NCI-H82 (cell line): Measurements from ENCODE around the gene TOPBP1.
"Not testable (repeated sequence)": the region's sequence is repeated elsewhere in the genome, so short reads cannot be mapped to it uniquely, and the experiment has no call there.

Source experiments
- DNase-seq: peaks from one replicate; lab custom pipeline; 2025; lab: John Stamatoyannopoulos, UW

The TOPBP1 gene

GRCh38 chr3:133661454-133662277 is at the start of gene TOPBP1:
TSS of gene TOPBP1 (minus strand) at chr3:133661941. CDS start at chr3:133661127, 814 bp downstream.
- peak; percentile 93 for DNase-seq

DNA sequence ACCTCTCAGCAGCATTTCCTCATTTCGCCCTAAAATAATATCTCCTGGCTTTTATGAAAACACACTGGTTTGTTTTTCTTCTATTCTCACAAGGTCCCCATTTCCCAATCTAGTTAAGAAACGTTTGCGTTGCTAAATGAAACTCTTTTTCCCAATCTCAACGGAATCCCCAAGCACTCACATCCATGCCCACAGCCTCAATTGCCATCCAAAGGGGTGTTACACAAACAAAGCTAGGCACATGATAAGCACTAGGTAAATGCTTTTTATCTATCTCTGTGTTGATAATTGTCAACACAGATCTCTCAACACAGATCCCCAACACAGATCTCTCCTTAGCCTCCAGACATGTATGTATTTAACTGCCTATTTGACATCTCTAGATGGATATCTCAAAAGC is 49.3 kb upstream of the TOPBP1 start:
- DNase-seq = no peak

- DNase-seq = no peak
These were observed 47.5 kb upstream of the TOPBP1 start for GRCh38 chr3:133709139-133709750.

GRCh38 chr3:133706033-133706432 is 44.3 kb upstream of the TOPBP1 start:
- DNase-seq = no peak

GRCh38 chr3:133703915-133704314 is 42.2 kb upstream of the TOPBP1 start:
- DNase-seq = no peak

- DNase-seq = no peak
These were observed 40.0 kb upstream of the TOPBP1 start for GRCh38 chr3:133701435-133702358.

DNA sequence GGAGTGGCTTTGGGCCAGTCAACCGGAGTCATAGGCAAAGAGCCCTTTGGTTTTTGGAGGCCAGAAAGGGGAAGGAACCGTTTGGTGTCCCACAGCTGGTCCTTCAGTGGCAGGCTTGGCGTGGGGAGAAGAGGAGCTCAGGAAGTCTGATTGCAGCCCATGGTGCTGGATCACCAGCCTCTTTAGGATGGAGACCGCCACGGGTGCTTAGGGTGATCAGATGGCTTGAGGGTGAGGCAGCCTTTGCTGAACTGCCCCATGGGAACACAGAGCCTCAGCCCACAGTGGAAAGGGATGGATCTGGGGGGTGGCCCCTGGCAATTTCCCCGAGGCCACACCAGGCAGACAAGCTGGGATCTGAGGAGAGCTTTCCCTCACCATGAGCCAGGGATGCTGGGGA is 38.6 kb upstream of the TOPBP1 start:
- no peak for DNase-seq

GRCh38 chr3:133699903-133700302 is 38.2 kb upstream of the TOPBP1 start:
- no peak for DNase-seq

DNA sequence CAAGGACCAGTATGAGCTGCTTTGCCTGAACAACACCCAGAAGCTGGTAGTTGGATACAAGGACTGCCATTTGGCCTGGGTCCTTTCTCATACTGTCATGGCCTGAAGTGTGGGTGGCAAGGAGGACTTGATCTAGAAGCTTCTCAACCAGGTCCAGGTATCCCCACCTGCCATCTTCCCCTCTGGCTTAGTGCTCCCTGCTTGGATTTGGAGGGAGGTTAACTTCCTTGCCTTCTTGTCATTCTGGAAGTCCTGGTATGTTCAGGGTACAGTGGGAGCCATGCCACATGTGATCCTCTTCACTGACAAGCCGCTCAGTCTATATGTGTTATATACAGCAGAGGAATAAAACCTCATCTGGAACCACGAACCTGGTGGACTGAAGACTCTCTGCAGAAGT is 37.7 kb upstream of the TOPBP1 start:
- no peak for DNase-seq

- no peak for DNase-seq
These were observed 36.2 kb upstream of the TOPBP1 start for GRCh38 chr3:133697960-133698359.

GRCh38 chr3:133695560-133696171 is 33.9 kb upstream of the TOPBP1 start:
- no peak for DNase-seq

GRCh38 chr3:133694288-133695268 is 32.8 kb upstream of the TOPBP1 start:
- no peak for DNase-seq

DNA sequence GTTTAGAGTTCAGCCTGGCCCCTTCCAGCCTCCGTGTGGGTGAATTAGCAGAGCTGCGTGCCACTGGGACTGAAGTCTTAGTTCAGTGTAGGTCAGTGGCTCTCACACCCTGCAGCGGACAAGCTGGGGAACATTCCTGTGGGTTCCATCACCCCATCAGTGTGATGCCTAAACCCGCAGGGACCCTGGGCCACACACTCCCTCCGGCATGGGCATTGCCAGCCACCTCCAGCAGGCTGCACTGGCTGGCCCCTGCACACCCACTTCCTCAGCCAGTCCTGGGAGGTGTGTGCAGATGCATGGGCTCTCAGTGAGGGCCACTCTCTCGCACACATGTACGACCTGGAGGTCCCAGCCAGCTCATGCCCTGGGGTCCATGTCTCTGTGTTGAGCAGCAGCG is 32.1 kb upstream of the TOPBP1 start:
- no peak for DNase-seq

DNA sequence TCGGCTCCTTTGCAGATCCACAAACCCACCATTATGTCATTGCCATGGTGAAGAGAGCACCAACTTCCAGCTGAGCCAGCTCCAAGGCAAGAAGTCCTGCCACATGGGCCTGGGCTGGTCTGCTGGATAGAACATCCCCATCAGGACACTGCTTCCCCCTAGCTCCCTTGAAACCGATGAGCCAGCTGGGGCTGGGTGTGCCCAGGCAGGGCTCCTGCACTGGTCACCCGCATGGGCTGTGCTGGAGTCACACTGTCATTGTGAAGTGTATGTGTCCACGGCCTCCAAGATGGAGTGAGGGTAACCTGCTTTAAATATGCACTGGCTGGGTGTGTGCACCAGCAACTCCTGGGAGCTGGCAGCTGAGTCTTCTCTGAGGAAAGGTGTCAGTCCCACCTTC is 31.0 kb upstream of the TOPBP1 start:
- no peak for DNase-seq

DNA sequence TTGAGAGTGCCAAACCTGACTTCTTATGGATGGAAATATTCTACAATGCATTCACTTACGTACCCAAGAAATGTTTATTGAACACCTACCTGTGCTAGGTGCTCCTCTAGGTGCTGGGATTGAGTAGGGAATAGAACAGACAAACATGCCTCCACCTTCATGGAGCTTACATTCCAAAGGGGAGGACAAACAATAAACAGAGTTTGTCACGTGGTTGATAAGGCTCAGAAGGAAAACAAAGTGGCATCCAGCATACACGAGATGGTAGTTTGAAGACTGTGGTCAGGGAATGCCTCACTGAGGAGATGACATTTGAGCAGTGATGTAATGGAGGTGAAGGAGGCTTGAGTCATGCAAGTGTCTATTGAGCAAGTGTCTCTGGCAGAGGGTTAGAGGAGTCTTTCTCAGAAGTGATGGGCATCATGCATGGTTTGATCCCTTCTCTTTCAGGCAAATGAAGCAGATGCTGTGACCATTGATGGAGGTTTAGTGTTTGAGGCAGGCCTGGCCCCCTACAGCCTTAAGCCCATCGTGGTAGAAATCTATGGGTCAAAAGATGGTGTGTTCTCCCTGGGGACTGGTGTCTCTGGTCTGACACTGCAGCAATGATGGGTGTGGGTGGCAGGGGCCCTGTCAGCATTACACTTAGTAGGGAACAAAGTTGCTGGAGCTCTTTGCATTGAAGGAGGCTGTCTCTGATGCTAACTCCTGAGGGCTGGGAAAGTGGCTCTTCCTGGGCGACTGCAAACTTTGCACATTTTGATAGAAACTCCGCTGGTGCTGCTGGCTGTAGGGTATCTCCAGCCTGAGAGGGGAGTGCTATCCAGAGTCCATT is 29.7 kb upstream of the TOPBP1 start:
- no peak for DNase-seq

DNA sequence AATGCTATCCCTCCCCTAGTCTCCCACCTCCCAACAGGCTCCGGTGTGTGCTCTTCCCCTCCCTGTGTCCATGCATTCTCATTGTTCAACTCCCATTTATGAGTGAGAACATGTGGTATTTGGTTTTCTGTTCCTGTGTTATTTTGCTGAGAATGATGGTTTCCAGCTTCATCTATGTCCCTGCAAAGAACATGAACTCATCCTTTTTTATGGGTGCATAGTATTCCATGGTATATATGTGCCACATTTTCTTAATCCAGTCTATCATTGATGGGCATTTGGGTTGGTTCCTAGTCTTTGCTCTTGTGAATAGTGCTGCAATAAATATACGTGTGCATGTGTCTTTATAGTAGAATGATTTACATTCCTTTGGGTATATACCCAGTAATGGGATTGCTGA is 16.3 kb upstream of the TOPBP1 start:
- DNase-seq = not testable (repeated sequence)

GRCh38 chr3:133676336-133677118 is 14.8 kb upstream of the TOPBP1 start:
- DNase-seq = no peak

- no peak for DNase-seq
These were observed 14.0 kb upstream of the TOPBP1 start for GRCh38 chr3:133675631-133676335.
